Astrocyte of the cerebellum (primary cell): ENCODE data around the gene SNX13.

Experiments used
- DNase-seq: peaks from one replicate; pipeline ENCODE4 v3.0.0-alpha.2; 2011; ENCODE audit warnings: low read depth
- H3K4me3 ChIP-seq: 2 replicates; pipeline ENCODE4 v1.5.1; 2011; ENCODE audit warnings: mild to moderate bottlenecking, low read depth, low read length, moderate library complexity
- CTCF ChIP-seq: IDR thresholded peaks from 2 replicates; pipeline ENCODE4 v1.5.1; 2012; ENCODE audit warnings: low read length, low read depth, moderate library complexity, mild to moderate bottlenecking; ENCODE audit errors: missing control alignments
- in situ Hi-C: cut with HindIII; loops from 2 replicates; pipeline ENCODE4 v1.10.0; 2017; ENCODE audit warnings: low sequenced_read_pairs

The SNX13 gene

DNA sequence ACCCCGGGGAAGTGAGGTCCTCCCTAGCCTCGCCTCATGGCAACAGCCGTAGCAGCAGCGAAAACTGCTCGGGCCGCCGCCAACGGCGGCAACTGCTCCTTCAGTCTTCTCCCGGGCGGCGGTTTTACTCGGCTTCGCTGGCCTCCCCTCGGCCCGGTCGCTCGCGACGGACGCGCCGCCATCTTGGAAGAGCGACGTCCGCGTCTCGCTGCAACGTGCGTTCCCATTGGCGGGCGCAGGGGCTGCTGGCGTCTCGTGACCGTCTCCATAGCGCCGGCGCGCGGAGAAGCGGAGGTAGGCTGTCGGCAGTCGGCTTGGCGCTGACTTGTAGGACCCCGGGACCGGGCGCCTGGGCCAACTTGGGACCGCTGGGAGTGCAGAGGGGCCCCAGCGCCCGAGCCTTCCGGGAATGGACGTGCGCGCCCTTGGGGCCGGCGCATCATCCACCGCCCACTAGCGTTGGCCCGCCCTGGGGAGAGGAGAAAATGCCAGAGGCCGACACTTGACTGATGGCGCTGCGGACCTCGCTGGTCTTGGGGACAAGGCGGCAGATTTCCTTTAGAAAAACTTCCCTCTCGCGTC, at the start of gene SNX13:
SNX13 (minus strand) TSS at position 193 of the 582 bp plus-strand sequence. CDS start 199 bp downstream, outside the sequence.
- in situ Hi-C loops, result no loop called here
- peak; percentile 81 for DNase-seq
- TF ChIP-seq CTCF, result peak; percentile 43
- peak within 1 kb of the TSS; percentile 81 for H3K4me3 ChIP-seq

GRCh38 chr7:17989546-17989945, 49.3 kb upstream of the SNX13 start:
- no peak overlapping the region for H3K4me3 ChIP-seq
- DNase-seq, result no peak
- in situ Hi-C loops, result no loop called here
- TF ChIP-seq CTCF, result no peak

GRCh38 chr7:17988858-17989257, 48.6 kb upstream of the SNX13 start:
- TF ChIP-seq CTCF, result no peak
- no peak overlapping the region for H3K4me3 ChIP-seq
- in situ Hi-C loops, result no loop called here
- DNase-seq, result no peak

DNA sequence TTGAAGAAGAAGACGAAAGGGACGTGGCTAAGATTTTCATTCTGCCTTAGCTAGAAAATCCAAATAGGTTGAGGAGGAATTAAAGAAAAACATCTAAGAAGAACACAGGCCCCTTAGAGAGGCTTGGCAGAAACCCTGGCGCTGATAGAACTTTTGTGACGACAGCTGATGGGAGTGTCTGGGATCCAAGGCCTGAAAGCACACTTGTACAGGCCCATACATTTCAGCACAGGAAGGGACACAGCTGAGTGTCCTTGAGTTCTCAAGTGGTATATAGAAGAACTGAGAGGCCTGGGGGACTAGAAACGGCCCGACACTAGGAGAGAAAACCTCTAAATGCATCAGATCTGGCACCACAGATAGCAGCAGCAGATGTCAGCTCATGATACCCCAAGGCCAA, 47.8 kb upstream of the SNX13 start:
- no peak overlapping the region for H3K4me3 ChIP-seq
- no peak for DNase-seq
- no peak for TF ChIP-seq CTCF
- in situ Hi-C loops, result no loop called here

DNA sequence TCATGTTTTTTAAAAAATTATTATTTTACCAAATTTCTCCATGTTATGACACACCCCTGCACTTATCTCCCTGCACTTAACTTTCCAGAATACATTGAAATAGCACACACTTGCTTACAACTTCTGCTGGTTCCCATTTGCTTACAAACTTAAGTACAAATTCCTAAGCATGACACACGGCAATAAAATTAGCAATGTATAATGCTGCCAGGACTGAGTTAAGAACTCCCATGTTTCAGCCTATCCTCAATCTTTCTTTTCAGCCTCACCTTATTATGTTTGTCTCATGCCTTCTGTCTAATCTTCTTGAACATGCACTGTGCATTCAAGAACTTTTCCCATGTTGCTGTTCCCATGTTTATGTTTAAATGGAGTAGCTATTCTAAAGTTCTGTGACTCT, 46.6 kb upstream of the SNX13 start:
- in situ Hi-C loops, result no loop called here
- H3K4me3 ChIP-seq, result no peak overlapping the region
- DNase-seq, result peak; percentile 20
- TF ChIP-seq CTCF, result no peak

GRCh38 chr7:17985473-17986239, 45.4 kb upstream of the SNX13 start:
- in situ Hi-C loops, result no loop called here
- TF ChIP-seq CTCF, result no peak
- H3K4me3 ChIP-seq, result no peak overlapping the region
- no peak for DNase-seq
